ENCODE data around the gene ZNF106.

DNA sequence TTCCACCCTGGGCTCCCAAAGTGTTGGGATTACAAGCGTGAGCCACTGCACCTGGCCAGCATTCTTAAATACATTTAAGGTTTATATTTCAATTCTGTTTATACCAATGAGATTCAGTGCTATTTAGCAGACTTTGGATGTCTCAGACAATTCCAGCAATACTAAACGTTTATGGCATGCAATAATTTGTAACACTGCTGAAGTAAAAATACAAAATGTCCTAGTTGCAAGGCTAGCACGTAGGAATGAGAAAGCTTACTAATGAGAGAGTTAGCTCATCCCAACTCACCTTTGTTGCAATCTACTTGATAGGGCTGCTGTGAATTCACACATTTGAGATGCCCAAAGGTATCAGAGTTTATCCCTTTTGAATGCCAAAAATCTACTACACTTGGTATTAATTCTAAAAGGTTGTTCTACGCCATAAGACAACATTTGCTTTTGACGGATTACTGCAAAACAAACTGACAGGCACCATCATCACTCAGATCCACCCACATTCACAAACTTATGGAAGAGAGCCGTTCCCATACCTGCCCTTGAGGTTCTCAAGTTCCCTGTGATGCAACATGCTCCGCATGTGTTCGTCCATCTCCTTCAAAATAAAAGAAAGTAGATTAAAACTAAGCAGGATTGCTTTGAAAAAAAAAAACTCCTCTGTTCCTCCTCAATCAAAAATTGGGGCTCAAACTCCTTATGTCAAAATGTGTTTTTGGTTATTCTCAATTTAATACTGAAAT lies 25.3 kb downstream of the ZNF106 start:
- TF ChIP-seq ZNF274 (IDR thresholded peaks at IDR 0.05; ENCODE audit: low read depth, low read length) (no peak), YY1 (IDR thresholded peaks at IDR 0.05; ENCODE audit: insufficient read depth, insufficient read length) (no peak)

Measured in NT2/D1 (cell line).